GM13977 (cell line): ENCODE measurements around the gene CERKL.

Experiments
- DNase-seq: peaks from one replicate; pipeline ENCODE4 v3.0.0; 2012; ENCODE audit warnings: low spot score
- in situ Hi-C: fragments of 300-500 bp; cut with MboI; formaldehyde crosslinking; loops from one replicate; pipeline ENCODE4 v1.12.0; 2022; ENCODE audit warnings: low sequenced_read_pairs, low pct_unique_long_range_greater_than_20kb, mixed read lengths, inconsistent platforms; ENCODE audit not compliant: unreplicated experiment
- TF ChIP-seq, protein P1 (sequence below): IDR thresholded peaks from 2 replicates; pipeline ENCODE4 v1.5.1; 2012; ENCODE audit warnings: mild to moderate bottlenecking, control low read depth; ENCODE audit not compliant: insufficient read depth; ENCODE audit errors: extremely low read depth, missing control alignments

The CERKL gene

GRCh38 chr2:181632733-181633401 is 24.0 kb downstream of the CERKL start:
- in situ Hi-C loops: no loop called here
- DNase-seq: no peak
- TF ChIP-seq, protein P1, sequence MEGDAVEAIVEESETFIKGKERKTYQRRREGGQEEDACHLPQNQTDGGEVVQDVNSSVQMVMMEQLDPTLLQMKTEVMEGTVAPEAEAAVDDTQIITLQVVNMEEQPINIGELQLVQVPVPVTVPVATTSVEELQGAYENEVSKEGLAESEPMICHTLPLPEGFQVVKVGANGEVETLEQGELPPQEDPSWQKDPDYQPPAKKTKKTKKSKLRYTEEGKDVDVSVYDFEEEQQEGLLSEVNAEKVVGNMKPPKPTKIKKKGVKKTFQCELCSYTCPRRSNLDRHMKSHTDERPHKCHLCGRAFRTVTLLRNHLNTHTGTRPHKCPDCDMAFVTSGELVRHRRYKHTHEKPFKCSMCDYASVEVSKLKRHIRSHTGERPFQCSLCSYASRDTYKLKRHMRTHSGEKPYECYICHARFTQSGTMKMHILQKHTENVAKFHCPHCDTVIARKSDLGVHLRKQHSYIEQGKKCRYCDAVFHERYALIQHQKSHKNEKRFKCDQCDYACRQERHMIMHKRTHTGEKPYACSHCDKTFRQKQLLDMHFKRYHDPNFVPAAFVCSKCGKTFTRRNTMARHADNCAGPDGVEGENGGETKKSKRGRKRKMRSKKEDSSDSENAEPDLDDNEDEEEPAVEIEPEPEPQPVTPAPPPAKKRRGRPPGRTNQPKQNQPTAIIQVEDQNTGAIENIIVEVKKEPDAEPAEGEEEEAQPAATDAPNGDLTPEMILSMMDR: no peak

DNA sequence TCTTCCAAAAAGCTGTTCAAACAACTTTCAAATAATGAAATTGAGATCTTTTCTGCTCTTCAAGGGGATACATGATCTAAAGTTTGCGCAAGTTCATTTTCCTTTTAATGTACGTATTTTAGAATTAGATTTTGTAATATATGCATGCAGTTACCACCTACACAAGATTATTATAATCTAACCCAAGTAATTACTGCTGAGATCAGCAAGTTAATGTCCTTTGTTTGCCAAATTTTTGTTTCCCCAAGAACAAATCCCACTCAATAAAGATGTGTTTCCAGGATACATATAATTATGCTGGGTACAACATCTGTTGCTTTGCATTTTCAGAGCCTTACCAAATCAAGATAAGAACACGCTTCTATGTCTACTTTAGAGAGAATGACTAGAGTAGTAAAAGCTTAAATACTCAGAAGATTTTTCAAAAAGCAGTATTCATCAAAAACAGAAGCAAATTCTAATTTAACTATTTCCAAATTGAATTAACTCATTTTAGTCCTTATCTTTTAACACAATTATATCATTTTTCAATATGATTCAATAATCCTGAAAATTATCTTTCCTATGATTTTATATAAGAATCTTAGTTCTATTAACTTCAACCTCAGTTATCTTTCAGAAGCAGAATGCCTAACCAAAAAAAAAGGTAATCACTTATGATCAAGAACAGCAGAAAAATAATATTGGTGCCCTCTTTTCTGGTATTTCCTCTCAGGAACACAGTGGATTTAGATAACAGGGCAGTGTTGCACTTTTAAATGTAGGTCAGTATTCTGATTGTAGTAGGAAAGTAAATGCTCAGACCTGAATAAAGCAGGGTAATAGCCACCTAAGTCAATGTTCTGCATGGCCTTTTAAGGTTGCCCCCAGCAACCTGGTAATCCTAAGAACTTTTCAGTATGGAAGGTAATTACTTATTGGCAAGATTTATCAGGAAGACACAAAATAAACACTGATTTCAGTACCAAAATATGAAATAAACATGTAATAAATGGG is 28.0 kb downstream of the CERKL start:
- TF ChIP-seq, protein P1: no peak
- in situ Hi-C loops: no loop called here
- DNase-seq: no peak

GRCh38 chr2:181627545-181627944 is 29.4 kb downstream of the CERKL start:
- DNase-seq: no peak
- in situ Hi-C loops: no loop called here
- TF ChIP-seq, protein P1: no peak

GRCh38 chr2:181626671-181627070 is 30.2 kb downstream of the CERKL start:
- TF ChIP-seq, protein P1: no peak
- no peak for DNase-seq
- in situ Hi-C loops: no loop called here

GRCh38 chr2:181623159-181623558 is 33.7 kb downstream of the CERKL start:
- DNase-seq: no peak
- in situ Hi-C loops: no loop called here
- TF ChIP-seq, protein P1: no peak

GRCh38 chr2:181621779-181622490 is 35.0 kb downstream of the CERKL start:
- TF ChIP-seq, protein P1: no peak
- no peak for DNase-seq
- in situ Hi-C loops: no loop called here
